Activated T-cell treated with anti-CD3 and anti-CD28 coated beads, Interleukin-2, amount 50 U/mL, for 48 hours (primary cell): ENCODE results near the gene COPS4.

Source experiments
- DNase-seq, 2 experiments: peaks; one replicate each; pipeline ENCODE4 v3.0.0-alpha.2; 2020

Gene COPS4

DNA sequence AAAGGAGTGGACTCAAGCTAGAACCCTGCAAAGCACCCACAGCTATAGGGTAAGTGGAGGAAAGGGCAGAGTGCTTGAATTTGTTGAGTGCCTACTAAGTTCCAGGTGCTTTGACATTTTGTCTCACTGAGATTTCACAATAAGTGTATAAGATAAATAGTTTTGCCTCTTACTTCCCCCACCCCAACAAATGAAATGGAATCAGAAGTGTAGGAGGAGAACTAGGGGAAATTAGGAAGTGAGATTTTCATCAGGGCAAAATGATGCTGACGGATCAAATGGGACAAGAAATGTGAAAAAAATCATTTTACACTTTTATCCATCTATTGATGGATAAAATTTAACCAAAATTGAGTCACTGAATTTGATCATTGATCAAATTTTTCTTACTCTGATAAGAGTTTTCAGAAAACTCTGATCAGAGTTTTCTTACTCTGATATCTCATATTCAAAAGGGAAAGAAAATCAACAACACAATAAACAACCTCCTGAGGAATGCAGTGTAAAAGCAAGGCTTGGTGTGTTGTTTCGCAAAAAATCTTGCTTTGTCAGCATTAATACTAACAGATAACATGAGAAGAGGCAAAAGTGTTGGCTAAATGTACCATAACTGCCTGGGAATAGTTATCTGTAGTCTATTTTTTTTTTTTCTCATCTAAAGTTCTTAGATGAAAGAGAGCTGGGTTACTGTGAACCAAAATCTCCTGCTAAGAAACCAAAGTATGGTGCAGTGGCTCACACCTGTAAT lies 54.6 kb downstream of the COPS4 start:
- DNase-seq: no peak

- no peak for DNase-seq
These were observed 58.2 kb downstream of the COPS4 start for GRCh38 chr4:83093060-83093640.

GRCh38 chr4:83096397-83096796 lies 61.4 kb downstream of the COPS4 start:
- DNase-seq: no peak

DNA sequence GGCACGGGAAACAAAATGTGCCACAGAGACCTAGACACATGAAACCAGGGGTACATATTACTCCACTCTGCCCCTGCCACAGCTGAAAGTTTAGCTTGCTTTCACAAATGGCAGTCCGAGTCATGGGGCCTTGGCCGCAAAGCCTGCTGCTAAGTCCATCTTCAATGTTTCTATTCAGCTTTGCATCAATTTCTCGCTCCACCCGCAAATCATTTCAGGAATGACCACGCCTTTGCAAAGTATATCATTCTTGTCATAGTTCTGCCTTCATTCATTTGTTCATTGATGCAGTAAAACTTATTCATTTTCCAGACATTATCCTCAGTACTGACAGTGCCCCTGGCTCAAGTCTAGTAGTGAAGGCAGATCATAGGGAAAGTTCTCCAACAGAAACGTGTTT lies 70.0 kb downstream of the COPS4 start:
- DNase-seq: no peak

DNA sequence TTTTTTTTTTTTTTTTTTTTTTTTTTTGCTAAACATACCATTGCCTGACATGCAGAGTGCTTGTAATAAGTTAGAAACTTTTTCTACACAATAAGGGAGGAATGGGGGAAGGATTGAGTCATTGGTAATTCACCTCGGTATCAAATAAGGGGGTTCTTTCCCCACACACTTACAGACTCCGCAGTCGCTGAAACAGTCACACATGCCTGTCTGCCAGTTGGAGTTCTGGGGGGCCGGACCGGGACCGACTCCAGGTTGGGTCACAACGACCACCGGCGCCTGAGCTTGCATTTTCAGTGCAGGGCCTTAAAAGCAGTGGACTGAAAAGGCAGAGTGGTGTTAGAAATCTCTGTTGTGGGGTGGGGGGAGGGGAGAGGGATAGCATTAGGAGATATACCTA lies 72.6 kb downstream of the COPS4 start:
- peak; percentile 65 to 71 for DNase-seq

- DNase-seq: peak; percentile 44 to 46
These were observed 73.3 kb downstream of the COPS4 start for GRCh38 chr4:83108101-83108861.

- DNase-seq: peak; percentile 72 to 75
These were observed 74.7 kb downstream of the COPS4 start for GRCh38 chr4:83109480-83110222.

GRCh38 chr4:83110223-83110945 lies 75.4 kb downstream of the COPS4 start:
- DNase-seq: peak; percentile 93 to 95

- no peak for DNase-seq
These were observed 76.2 kb downstream of the COPS4 start for GRCh38 chr4:83110970-83111750.

DNA sequence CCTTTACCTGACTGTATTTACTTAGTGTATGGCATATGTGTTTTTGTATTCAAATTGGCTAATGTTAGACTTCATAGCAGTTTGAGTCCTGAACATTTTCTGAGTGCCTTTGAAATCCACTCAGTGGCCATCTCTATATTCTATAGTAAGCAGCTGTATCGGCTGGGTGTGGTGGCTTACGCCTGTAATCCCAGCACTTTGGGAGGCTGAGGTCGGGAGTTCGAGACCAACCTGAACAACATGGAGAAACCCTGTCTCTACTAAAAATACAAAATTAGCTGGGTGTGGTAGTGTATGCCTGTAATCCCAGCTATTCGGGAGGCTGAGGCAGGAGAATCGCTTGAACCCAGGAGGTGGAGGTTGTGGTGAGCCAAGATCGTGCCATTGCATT lies 76.8 kb downstream of the COPS4 start:
- peak; percentile 33 to 38 for DNase-seq

- peak; percentile 41 to 43 for DNase-seq
These were observed 77.2 kb downstream of the COPS4 start for GRCh38 chr4:83112231-83112630.

DNA sequence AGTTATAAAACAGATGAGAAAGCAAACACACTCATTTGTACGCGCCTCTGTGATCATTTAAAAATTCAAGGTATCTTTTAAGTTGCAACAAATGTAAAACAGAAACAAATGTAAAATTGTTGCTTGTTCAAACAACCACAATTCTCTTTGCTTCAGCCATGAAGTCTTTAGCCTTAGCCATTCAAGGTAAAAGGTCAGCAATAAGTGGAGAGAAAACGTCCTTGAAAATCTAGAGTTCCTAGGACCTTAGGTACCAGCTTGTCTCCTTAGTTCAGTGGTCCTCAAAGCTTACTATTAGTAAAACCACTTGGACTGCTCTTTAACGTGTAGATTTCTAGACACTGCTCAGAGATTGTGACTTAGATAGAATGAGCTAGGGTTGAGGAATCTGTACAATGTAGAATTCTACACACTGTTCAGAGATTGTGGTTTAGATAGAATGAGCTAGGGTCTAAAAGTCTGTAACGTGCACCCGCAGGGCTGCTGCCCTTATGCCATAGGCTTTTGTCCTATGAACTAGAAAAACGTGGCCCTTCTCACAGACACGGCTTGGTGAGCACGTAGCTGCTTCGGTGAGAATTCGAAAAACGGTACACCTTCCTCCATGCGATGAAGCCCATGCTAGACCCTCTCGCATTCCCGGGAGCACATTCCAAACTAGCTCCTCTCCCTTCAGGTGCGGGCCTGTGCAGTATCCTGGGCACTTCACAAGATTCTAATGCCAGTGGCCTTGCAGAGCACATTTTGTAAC lies 77.9 kb downstream of the COPS4 start:
- DNase-seq: peak; percentile 52 to 63

- no peak for DNase-seq
These were observed 78.4 kb downstream of the COPS4 start for GRCh38 chr4:83113429-83113786.

DNA sequence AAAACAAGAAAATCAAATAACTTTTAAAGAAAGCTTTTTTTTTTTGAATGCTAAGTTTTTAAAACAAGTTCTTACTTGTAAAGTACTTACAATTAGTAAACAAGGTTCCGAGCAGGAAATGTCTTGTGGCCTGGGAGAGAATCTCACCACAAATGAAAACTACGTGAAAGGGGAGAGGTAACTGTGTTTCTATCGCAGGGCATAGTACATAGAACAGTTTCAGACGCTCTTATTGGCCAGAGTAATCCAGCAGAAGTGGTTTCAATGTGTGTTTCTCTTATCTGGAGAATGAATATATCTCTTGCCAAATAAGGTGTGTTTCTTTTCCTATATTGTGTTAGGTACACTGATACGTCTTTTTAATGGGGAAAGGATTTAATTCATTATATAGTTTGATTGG lies 79.6 kb downstream of the COPS4 start, which contains the start of gene PLAC8:
Gene PLAC8 (minus strand): TSS at position 154 of the 400 bp plus-strand sequence. CDS start 6,808 bp downstream, outside the sequence.
- DNase-seq: no peak

DNA sequence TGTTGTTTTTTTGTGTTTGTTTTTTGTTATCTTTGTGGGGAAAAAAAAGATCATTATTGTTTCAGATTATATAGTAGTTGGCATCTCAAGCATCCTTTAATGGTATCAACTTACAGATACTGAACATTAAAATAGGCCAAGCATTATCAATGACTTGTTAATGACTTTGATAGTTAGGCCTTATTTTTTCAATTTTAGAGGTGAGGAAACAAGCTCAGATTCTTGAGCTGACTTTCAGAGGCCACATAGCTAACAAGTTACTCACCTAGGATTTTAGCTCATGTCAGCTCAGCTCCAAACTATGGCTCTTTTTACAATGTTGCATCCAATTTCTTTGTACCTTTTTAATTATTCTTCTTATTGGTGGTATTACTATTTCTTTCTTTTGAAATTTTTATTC lies 80.0 kb downstream of the COPS4 start:
- no peak for DNase-seq

DNA sequence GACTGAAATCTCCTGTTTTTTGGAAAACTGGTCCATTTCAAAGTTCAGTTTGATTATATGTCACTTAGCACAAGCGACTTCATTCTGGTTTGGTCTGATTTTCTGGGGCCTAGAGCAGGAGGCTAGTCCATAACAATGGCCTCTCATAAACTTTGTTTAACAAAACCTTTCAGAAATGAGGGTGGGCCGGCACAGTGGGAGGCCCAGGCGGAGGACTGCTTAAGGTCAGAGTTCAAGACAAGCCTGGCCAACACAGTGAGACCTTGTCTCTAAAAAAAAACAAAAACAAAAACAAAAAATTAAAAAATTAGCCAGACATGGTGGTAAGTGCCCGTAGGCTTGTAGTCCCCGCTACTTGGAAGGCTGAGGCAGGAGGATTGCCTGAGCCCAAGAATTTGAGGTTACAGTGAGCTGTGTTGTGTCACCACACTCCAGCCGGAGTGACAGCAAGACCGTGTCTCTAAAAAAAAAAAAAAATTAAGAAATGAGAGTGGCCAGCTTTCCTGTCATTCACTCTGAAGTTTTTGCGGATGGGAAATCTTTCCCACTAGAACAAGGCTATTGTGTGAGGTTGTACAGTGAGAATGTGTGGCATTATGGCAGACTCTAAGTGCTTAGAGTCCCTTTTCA lies 80.8 kb downstream of the COPS4 start:
- no peak for DNase-seq

GRCh38 chr4:83118869-83119268 lies 83.9 kb downstream of the COPS4 start:
- no peak for DNase-seq

GRCh38 chr4:83121246-83121645 lies 86.3 kb downstream of the COPS4 start:
- DNase-seq: no peak

- DNase-seq: no peak
These were observed 89.3 kb downstream of the COPS4 start for GRCh38 chr4:83124111-83124780.
